OCI-LY7 (cell line): ENCODE results near the gene CTSZ. TPM values are rescaled to one million over a fixed set of nuclear protein-coding genes. Genes with fewer than 3 reads are reported as not detected.

Source experiments
- BruUV-seq: library from RNA; stranded (reverse); fragments of 400-500 nt; replicated peaks from 2 replicates; lab custom pipeline; 2021; lab: Mats Ljungman, UMichigan
- CTCF ChIA-PET: fragments of 300-600 bp; sonication (Branson Sonifier 250); formaldehyde crosslinking; loops from one replicate; lab custom pipeline; 2022; ENCODE audit warnings: antibody characterized with exemption; ENCODE audit not compliant: unreplicated experiment; lab: Charles Lee
- POLR2A ChIA-PET: fragments of 300-600 bp; sonication (Branson Sonifier 250); formaldehyde crosslinking; loops from one replicate; lab custom pipeline; 2022; ENCODE audit warnings: antibody characterized with exemption; lab: Charles Lee
- DNase-seq: peaks from one replicate; pipeline ENCODE4 v3.0.0-alpha.2; 2015; ENCODE audit warnings: low spot score
- H2AFZ ChIP-seq: fragments of 200-600 bp; sonication (generic), shearing (Covaris generic); 2 replicates; pipeline ENCODE4 v1.6.1; 2014; ENCODE audit warnings: mild to moderate bottlenecking, antibody characterized with exemption, low read length, moderate library complexity
- H3K27ac ChIP-seq: fragments of 200-600 bp; sonication (generic); 2 replicates; pipeline ENCODE4 v1.5.1; 2014; ENCODE audit warnings: mixed run types, low read depth, mild to moderate bottlenecking, moderate library complexity, low read length, inconsistent platforms; ENCODE audit not compliant: poor library complexity, severe bottlenecking
- H3K36me3 ChIP-seq: fragments of 200-600 bp; sonication (generic); 2 replicates; pipeline ENCODE4 v1.6.1; 2014; ENCODE audit warnings: mild to moderate bottlenecking, antibody characterized with exemption, low read length, moderate library complexity, mixed read lengths; ENCODE audit not compliant: insufficient read depth
- H3K4me1 ChIP-seq: fragments of 200-600 bp; sonication (generic); 2 replicates; pipeline ENCODE4 v1.5.1; 2014; ENCODE audit warnings: mild to moderate bottlenecking, low read length; ENCODE audit not compliant: insufficient read depth, poor library complexity, severe bottlenecking
- H3K4me2 ChIP-seq: fragments of 200-600 bp; sonication (generic); 2 replicates; pipeline ENCODE4 v1.6.1; 2014; ENCODE audit warnings: mild to moderate bottlenecking, low read length
- H3K4me3 ChIP-seq: fragments of 200-600 bp; sonication (generic); 2 replicates; pipeline ENCODE4 v1.5.1; 2014; ENCODE audit warnings: mild to moderate bottlenecking, low read depth, low read length; ENCODE audit not compliant: poor library complexity, severe bottlenecking
- H3K79me2 ChIP-seq: fragments of 200-600 bp; sonication (generic); 2 replicates; pipeline ENCODE4 v1.6.1; 2016; ENCODE audit warnings: low read depth, mild to moderate bottlenecking, low read length, moderate library complexity, mixed read lengths; ENCODE audit not compliant: insufficient read depth
- H3K9me2 ChIP-seq: fragments of 200-600 bp; sonication (generic); 2 replicates; pipeline ENCODE4 v1.6.1; 2016; ENCODE audit warnings: mild to moderate bottlenecking, low read length, mixed read lengths; ENCODE audit not compliant: insufficient read depth
- H3K9me3 ChIP-seq: fragments of 200-600 bp; sonication (generic); 2 replicates; pipeline ENCODE4 v1.6.1; 2014; ENCODE audit warnings: mild to moderate bottlenecking, mixed run types, low read length, mixed read lengths
- H4K20me1 ChIP-seq: fragments of 200-600 bp; sonication (generic); 2 replicates; pipeline ENCODE4 v1.6.1; 2014; ENCODE audit warnings: mild to moderate bottlenecking, antibody characterized with exemption, low read length, moderate library complexity, mixed read lengths; ENCODE audit not compliant: insufficient read depth
- CTCF ChIP-seq: fragments of 200-600 bp; sonication (generic); conservative IDR thresholded peaks from 2 replicates; pipeline ENCODE4 v1.5.1; 2014; ENCODE audit warnings: mild to moderate bottlenecking, antibody characterized with exemption, low read length, moderate library complexity, mixed read lengths
- EZH2phosphoT487 ChIP-seq: fragments of 200-600 bp; sonication (generic); IDR thresholded peaks from 2 replicates; pipeline ENCODE4 v1.6.1; 2018; ENCODE audit warnings: low read depth, borderline replicate concordance, mild to moderate bottlenecking, mixed run types, antibody characterized with exemption, low read length, moderate library complexity, mixed read lengths
- intact Hi-C: fragments of 100-400 bp; cut with micrococcal nuclease; formaldehyde crosslinking; loops from one replicate; pipeline ENCODE4 v1.10.0; 2022; ENCODE audit not compliant: unreplicated experiment
- total RNA-seq, 2 experiments: library from RNA; depleted of rRNA in 1 of 2; stranded (reverse); fragments of >200 nt in 1 of 2; shearing (Covaris generic) in 1 of 2; gene quantifications; 2 replicates each; pipeline ENCODE4 v1.2.3, GENCODE V29; 2014 to 2022

The CTSZ gene
- total RNA-seq, 2 experiments from 2014 or later, result 50.5 to 114 TPM

DNA sequence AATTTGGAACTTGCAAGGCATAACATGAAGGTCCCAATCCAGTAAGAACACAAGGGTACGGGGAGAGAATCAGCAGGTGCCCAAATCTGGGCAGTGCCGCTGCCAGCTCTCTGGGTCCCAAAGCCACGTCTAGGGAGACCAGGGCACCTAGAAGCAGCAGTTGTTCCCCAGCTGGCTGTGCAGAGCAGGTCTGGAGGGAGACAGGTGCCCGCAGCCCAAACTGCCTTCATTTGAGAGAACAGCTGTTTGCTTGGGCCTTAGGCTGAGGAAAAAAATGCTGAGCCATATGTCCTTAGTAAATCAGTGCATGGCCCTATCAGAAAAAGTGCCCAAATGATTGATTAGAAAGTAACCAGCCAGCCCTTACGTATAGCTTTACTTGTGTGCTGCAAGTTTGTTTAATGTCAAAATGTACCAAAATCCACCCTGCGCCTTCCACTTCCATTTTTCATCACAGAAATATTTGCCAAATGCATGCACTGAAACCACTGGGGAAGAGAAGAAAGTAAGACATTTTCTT, 44.7 kb upstream of the CTSZ start:
- no peak overlapping the region for H2AFZ ChIP-seq
- no peaks in the 10 kb centered on the region for H3K9me2 ChIP-seq
- H3K36me3 ChIP-seq, result no peaks in the 10 kb centered on the region
- BruUV-seq, result no TSS peak
- intact Hi-C loops, result no loop called here
- no peaks in the 10 kb centered on the region for H3K9me3 ChIP-seq
- H4K20me1 ChIP-seq, result no peaks in the 10 kb centered on the region
- no peak overlapping the region for H3K27ac ChIP-seq
- TF ChIP-seq CTCF (no peak), EZH2phosphoT487 (no peak)
- H3K4me1 ChIP-seq, result no peaks in the 10 kb centered on the region
- no peaks in the 10 kb centered on the region for H3K79me2 ChIP-seq
- CTCF ChIA-PET, result no interaction called here
- no peak overlapping the region for H3K4me2 ChIP-seq
- DNase-seq, result no peak
- POLR2A ChIA-PET, result interaction anchor here (0.6 kb wide), 1 partner anchor 143 kb away, joined by 3 read pairs; no protein-coding TSS in a partner anchor
- no peak overlapping the region for H3K4me3 ChIP-seq

GRCh38 chr20:59050437-59050836, 43.4 kb upstream of the CTSZ start:
- CTCF ChIA-PET, result interaction anchor here (0.6 kb wide), 1 partner anchor 658 kb away, joined by 3 read pairs; no protein-coding TSS in a partner anchor
- DNase-seq, result no peak
- no peak overlapping the region for H3K4me3 ChIP-seq
- H3K36me3 ChIP-seq, result no peaks in the 10 kb centered on the region
- POLR2A ChIA-PET, result interaction anchor here (0.6 kb wide), 2 partner anchors 48 to 829 kb away, joined by 3 read pairs; no protein-coding TSS in a partner anchor
- TF ChIP-seq CTCF (no peak), EZH2phosphoT487 (no peak)
- no peaks in the 10 kb centered on the region for H3K4me1 ChIP-seq
- no TSS peak for BruUV-seq
- intact Hi-C loops, result no loop called here
- no peaks in the 10 kb centered on the region for H3K9me3 ChIP-seq
- H4K20me1 ChIP-seq, result no peaks in the 10 kb centered on the region
- H3K4me2 ChIP-seq, result no peak overlapping the region
- no peak overlapping the region for H2AFZ ChIP-seq
- no peak overlapping the region for H3K27ac ChIP-seq
- H3K9me2 ChIP-seq, result no peaks in the 10 kb centered on the region
- no peaks in the 10 kb centered on the region for H3K79me2 ChIP-seq

GRCh38 chr20:59048681-59049030, 41.6 kb upstream of the CTSZ start:
- no peaks in the 10 kb centered on the region for H3K79me2 ChIP-seq
- H3K36me3 ChIP-seq, result no peaks in the 10 kb centered on the region
- no peak overlapping the region for H3K4me2 ChIP-seq
- no peaks in the 10 kb centered on the region for H3K9me2 ChIP-seq
- no TSS peak for BruUV-seq
- no peak for TF ChIP-seq CTCF
- no peak for TF ChIP-seq EZH2phosphoT487
- ChIA-PET CTCF (no interaction called here), POLR2A (no interaction called here)
- peaks cover 13% of the 10 kb centered on the region for H3K4me1 ChIP-seq
- no peak overlapping the region for H3K4me3 ChIP-seq
- no peak for DNase-seq
- no peak overlapping the region for H3K27ac ChIP-seq
- H2AFZ ChIP-seq, result no peak overlapping the region
- intact Hi-C loops, result loop anchor here (10.0 kb wide), 1 partner anchor 394 kb away; the partner anchor contains the start of gene STX16
- no peaks in the 10 kb centered on the region for H3K9me3 ChIP-seq
- H4K20me1 ChIP-seq, result no peaks in the 10 kb centered on the region
